Activated naive CD4-positive, alpha-beta T cell (primary cell): ENCODE data around the gene AOPEP.
"Not testable (repeated sequence)": the region's sequence is repeated elsewhere in the genome, so short reads cannot be mapped to it uniquely, and the experiment has no call there.

ENCODE experiments used
- DNase-seq, 4 experiments: peaks; one replicate each; lab custom pipeline; 2025; lab: John Stamatoyannopoulos, UW

Gene AOPEP

DNA sequence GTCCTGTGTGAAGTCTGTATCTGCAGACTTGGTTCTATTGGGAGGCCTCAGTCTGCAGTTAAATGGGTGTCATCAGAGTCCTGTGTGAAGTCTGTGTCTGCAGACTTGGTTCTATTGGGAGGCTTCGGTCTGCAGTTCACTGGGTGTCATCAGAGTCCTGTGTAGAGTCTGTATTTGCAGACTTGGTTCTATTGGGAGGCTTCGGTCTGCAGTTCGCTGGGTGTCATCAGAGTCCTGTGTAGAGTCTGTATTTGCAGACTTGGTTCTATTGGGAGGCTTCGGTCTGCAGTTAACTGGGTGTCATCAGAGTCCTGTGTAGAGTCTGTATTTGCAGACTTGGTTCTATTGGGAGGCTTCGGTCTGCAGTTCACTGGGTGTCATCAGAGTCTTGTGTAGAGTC lies 239.1 kb downstream of the AOPEP start:
- not testable (repeated sequence) for DNase-seq

DNA sequence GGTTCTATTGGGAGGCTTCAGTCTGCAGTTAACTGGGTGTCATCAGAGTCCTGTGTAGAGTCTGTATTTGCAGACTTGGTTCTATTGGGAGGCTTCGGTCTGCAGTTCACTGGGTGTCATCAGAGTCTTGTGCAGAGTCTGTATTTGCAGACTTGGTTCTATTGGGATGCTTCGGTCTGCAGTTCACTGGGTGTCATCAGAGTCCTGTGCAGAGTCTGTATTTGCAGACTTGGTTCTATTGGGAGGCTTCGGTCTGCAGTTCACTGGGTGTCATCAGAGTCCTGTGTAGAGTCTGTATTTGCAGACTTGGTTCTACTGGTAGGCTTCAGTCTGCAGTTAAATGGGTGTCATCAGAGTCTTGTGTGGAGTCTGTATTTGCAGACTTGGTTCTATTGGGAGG lies 239.5 kb downstream of the AOPEP start:
- not testable (repeated sequence) for DNase-seq

DNA sequence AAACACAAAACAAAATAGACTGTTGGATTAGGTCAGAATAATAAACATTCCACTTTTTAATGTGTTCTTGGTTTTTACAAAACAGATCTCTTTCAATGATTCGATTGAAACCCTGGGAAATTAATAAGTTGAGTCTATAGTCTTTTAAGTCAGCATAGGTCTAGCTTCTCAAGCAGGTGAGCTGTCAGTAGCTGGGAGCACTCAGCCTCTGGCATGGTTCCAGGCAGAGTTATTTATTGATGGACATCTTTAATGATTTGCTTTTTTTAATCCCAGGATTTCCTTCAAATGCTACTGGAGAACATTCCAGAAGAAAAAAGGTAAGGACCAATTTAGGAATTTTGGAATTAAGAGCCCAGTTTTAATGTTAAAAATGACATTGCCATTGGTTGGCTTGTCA lies 241.0 kb downstream of the AOPEP start:
- no peak for DNase-seq

DNA sequence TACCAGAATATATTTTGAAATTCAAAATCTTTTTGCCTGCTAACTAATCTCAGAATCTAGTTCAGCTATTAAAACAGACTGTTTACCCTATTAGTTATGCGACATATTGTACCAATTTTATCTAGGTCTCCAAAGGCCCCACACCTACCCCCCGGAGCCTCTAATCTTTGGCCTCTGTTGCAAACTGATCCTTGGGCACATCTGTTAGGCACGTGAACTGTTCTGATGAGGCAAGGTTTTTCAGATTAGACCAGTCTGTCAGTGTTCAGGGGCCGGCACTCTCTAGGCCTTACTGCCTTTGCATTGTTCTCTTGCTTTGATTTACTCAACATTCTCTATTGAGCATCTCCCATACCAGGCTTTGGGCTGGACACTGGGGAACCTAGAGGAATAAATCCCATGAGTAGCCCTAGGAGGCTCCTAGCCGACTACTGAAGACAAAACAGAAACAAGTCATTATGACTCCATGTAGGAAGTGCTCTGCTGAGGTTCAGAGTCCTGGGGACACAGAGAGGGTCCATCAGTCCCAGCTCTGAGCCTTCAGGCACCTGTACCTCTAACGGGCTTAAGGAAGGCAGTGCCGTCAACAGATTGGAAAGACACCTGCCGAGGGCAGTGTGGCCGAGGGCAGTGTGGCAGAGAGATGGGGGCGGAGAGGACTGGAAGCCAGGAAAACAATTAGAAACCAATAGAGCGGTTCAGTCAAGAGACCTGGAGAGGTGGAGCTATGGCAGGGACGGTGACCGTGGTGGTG lies 245.1 kb downstream of the AOPEP start:
- no peak for DNase-seq

DNA sequence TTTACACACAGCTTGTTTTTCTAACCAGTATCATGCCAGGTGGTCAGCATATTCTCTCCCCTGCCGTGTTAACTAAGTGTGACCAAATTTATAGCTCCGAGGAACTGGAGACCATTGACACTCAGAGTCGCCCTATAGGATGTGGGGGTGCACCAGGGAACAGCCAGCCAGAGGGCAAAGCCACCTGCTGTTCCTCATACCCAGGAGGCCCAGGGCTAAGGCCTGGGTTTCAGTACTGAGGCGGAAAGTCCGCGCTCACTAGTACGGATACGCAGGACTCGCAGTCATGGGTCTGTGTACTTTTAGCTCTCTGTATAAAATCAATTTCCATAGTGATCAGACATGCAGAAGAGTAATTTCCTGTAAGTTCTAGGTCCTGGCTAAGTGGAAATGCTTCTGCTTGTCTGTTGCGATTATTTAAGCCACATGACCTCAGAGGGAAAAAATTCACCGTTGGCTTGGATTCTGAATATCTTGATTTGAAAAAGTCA lies 247.0 kb downstream of the AOPEP start:
- no peak for DNase-seq

DNA sequence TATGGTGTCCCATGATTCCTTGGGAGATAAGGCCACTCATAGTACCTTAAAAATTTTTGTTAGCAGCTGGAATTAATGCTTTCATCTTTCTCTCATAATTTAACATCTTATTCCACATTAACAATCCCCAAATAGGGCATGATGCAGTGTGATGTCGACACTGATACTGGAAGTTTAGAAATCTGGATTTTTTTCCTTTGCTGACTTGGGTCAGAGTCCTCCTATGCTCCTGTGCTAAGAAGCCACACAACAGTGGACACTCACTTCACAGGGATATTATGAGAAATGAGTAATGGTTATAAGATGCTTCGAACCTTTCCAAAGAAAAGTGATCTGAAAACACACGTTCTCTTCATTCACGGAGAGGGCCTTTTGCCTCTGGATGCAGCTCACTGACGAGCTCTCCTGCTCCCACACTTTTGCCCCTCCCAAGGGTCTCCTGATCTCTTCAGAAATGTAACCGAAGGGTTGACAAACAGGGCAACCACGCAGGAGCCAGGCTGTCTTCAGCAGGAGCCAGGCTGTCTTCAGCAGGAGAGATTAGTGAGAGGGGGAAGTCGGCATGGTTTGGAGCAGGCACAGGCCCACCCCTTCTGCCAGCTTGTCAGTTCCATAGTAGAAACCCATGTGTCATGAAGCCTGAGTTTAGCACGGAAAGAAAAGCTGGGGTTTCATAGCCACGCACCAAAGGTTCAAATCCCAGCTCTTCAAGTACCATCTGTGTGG lies 247.8 kb downstream of the AOPEP start:
- no peak for DNase-seq

DNA sequence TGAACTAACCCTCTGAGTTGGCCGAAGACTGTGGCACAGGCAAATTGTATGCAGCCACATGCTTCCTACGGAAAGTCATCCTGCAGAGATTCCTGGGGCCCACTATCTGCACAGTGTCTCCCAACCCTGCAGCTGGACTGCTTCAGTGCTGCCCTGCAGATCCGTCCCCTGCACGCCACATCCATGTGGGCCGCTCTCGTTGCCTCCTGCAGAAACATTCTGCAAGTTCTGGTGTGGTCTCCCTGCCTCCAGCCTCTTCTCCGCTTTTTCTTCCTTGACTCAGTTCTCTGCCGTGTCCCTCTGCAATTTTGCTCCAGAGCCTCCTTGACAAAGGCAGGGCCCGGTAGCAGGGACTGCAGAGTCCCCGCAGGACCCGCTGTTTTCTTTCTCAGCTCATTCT lies 249.0 kb downstream of the AOPEP start:
- DNase-seq, result no peak

DNA sequence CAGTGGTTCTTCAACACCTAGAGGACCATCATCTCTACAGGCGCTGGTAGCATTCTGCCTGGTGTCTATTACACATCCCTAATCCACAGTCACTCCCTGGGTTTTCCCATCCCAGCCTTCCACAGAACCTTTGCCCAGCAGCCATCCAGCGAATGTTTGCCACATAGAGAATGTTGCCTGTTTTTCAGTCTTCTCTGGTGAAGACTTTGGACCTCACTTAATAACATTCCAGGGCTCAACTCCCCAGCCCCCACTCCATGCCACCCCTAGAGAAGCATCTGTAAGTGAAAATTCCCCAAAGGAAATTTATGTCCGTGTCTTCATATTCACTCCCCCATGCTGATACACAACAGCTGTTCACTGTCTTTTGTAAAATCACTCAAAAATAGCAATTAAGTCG lies 249.6 kb downstream of the AOPEP start:
- no peak for DNase-seq

DNA sequence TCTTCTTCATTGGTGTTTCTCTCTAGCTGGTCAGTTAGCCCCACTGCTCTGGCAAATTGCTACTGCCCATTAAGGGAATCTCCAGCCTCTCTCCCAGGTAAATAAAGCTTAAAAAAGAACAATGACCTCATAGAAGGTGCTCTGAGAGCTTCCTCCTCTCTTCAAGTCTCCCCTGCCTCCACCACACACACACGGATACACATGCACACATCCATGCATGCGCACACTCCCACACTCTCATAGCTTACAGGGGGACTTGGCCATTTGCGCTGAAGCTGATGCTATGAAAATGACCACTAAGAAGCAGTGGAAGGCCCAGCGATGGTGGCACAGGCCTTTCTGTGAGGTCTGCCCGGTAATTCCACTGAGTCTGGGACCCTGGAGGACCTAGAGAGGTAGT lies 250.9 kb downstream of the AOPEP start:
- DNase-seq, result no peak

DNA sequence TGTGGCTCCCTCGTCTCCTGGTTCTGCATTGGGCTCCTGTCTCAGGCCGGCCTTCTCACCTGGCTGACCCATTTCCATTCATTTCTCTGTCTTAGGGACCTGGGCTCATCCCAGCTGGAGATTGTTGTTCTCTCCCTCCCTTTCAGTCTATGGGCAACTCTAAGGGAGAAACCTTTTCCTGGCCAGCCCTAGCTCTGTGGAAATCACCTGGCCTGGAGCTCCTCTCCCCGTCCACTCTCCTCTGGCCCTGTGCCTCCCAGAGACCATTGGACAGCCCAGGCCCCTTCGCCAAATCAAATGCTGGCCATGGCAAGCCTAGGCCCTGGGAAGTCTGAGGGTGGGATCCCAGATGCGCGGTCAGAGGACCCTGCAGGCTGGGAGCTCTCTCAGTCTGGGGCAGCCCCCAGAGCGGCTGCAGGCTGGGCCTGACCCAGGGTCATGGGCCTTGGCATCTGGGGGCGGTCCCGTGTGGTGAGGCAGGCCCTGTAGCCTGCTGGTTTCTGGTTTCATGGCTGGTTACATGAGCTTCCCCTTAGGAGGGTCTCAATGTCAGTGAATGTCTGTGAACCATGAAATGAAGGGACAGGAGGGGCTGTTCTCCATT lies 253.5 kb downstream of the AOPEP start:
- no peak for DNase-seq

DNA sequence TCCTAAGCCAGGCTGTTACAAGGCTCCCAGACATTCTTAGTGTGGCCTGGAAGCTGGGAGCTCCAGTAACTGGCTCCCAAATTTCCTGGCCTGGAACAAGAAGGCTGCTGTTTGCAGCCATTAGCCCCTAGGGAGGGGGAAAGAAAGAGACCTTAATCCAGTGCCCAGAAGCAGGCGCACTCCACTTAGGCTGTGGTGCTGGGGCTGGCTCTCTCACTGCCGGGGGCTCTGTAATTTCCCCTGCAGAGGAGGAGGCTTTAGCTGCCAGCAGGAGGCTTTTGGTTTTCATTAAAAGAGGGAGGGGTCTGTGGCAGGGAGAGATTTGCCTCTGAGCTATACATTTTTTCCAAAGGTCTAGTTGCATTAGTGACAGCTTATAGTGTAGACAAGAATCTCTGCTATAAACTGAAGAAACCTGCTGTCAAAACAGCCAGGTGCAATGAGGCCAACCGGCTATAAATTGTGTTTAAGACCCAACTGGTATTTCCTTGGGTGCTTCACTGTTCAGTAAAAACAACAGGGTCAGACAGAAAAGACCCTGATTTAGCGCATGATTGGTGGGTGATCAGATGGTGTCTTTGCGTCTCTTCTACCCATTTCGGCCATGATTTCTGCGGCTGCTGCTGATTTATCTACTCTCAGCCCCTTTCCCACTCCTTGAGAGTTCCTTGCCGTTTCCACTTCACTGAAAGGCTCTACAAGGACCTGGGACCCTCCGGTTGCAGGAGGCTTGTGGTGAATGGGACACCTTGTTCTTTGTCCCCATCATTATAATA lies 254.6 kb downstream of the AOPEP start:
- no peak for DNase-seq

DNA sequence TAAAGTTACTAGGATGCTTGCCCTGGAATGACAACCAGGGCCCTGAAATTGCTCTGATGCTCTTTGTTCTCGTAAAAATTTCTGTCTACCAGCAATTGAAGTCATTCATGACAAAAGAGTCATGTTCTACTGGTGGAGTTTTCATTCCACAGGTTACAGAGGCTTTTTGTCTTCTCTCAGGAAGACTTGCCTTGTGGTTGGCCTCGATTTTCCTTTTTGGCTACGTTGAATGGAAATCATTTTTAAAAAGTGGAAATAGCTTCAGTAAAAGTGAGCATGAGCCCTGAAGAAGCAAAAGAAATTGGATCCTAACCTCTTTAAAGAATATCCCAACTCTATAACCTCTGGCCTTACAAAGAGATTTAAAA lies 255.2 kb downstream of the AOPEP start:
- DNase-seq, result no peak

DNA sequence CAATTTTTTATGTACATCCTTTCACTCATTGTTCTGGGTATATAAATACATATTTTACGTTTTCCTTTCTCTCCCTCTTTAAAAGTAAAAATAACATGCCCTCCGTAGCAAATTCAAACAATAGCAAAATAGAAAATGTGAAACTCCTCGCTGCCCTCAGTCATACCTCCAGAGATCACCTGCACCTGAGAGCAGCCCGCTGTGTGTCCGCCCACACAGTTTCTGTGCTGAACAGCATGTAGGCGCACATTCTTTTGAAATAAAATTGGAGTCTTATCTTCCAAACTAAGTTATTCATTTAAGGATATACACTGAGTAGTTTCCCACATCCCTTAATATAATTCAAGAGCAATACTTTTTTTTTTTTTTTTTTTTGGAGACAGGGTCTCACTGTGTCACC lies 255.7 kb downstream of the AOPEP start:
- no peak for DNase-seq

DNA sequence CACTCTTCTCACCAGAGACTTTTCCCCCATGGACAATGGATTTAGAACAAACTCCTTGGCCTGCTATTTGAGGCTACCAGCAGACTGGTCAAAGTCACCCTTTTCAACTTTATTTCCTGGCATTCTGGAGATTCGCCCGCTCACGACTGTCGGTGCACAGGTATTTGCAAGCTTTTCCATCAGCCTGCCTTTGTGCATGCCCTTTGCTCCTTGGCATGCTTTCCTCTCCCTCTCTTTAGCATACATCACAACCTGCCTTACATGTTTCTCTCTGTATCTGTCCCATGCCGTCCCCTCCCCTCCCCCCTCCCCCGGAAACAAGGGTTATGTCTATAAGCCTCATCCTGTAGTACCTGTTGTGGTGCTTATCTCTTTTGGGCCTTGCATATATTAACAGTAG lies 257.1 kb downstream of the AOPEP start:
- no peak for DNase-seq

DNA sequence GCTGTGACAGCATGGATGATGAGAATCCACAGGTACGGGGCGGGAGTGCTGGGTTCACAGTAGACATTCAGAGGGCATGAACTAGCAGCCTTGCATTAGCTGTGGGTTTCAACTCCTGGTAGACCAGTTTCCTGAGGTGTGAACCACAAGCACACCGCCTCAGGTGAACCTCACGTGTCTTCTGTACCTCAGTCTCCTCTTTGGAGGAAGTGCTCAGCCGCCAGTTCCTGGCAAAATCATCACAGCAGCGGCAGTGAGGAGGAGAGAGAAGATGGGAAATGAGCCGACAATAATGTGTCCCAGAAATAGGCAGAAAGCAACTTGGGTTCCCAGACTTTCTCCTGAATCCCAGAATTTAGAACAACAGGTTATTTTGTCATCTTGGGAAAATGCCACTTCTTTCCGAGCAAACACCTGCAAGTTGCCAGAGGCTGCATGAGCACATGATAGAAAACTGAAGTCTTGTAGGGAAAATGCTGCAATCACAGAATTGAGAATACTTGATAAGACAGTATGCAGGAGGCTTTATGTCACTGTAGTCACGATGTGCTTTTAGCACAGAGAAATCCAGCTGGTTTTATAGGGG lies 258.5 kb downstream of the AOPEP start:
- DNase-seq, result no peak

DNA sequence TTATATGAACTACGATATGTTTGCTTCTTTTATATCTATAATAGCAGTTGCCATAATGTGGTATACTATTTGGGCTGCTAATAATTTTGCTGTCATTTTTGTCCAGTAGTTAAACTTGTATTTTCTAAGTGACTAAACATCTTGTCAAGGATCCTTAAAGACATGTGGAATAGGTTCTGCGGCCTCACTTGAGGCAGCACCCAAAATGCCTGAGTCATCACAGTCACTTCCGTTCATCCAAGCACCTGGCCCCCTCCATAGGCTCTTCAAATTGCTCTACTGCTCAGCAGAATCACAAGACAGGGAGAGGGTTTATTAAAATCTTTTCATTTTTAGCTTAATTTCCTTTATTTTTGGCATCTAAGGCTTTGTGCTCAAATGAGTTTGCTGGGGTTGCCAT lies 259.1 kb downstream of the AOPEP start:
- no peak for DNase-seq

DNA sequence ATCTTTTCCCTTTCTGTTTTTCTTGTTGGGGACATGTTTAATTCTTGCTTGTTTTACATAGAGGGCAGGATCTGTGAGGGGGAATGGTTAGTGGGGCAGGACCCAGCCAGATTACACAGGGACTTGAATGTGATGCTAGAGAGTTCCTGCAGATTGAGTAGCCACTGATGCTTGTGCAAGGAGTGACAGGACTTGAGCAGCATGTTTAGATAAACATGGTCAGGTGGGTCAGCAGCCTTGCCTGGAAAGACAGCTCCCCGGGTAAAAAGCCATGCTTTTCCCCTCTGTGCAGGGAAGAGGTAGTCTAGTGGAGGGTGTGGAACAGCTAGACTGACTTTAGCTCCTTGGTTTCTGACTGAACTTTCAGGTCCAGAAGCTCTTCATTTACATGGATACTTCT lies 261.2 kb downstream of the AOPEP start:
- DNase-seq, result no peak

DNA sequence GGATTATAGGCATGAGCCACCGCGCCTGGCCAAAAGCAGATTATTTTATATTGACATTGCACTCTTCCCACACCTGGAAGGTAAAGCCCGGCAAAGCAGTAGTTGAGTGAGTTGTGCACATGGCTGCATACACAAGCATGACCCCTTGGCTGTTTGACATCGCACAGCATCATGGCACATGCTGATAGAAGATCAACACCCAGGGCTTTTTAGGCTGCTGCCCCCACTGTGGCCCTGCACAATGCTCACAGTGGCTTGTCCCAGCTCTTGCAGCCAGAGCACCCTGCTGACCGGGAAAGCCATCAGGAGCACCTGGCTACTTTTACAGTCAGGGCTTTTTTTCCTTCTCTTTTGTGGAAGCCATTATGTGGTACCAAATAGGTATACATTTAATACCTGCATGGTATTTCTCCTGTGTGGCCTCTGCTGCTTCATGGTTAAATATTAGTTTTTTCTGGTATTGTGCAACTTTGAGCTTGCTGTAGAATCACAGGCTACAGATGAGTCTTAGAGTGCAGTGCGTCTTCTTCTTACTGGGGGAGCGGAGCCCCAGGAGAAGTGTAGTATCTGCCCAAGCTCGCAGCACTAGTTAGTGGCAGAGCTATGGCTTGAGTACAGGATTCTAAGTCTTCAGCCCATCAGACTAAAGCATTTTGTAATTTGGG lies 264.5 kb downstream of the AOPEP start:
- no peak for DNase-seq

DNA sequence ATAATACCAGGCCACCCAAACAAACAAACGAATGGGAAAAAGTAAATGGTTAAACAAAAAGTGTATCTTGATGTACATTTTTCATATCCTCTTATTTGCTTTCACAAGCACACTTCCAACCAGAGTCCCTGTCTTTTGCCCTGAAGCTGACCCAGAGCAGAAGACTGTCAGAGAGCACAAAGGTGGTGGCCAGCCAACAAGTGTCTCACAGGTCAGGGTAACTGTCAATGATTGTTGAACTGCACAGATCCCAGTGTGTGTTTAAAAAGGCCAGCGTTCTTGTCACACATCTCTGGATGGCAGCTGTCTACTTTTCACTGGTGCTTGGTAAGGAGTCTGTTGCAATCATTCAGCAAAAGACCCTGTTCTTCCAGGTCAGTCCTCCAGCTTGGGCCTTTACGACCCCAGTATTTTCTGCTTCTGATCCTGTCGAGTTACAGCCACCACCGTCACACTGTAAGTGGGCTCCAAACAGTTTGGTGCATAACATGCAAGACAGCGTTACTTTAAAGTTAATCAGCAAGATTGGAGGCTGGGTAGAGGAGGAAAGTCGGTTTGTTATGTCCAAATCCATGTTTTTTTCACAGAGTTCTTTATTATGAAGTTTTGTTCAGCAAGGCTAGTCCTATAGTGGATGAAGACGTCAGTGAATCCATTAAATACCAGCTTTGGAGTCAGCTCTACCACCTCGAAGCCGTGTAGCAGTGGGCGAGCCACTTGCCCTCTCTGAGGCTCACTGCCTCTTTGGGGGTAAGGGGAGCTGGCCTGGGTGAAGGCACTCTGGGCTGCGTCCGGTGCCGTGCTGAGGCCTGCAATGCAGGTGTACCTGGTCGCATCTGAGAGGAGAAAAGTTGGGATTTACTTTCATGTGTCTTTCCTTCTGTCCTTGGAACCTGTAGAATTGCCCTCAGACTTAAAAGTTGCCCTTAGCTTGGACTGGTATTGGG lies 265.7 kb downstream of the AOPEP start:
- DNase-seq, result no peak

DNA sequence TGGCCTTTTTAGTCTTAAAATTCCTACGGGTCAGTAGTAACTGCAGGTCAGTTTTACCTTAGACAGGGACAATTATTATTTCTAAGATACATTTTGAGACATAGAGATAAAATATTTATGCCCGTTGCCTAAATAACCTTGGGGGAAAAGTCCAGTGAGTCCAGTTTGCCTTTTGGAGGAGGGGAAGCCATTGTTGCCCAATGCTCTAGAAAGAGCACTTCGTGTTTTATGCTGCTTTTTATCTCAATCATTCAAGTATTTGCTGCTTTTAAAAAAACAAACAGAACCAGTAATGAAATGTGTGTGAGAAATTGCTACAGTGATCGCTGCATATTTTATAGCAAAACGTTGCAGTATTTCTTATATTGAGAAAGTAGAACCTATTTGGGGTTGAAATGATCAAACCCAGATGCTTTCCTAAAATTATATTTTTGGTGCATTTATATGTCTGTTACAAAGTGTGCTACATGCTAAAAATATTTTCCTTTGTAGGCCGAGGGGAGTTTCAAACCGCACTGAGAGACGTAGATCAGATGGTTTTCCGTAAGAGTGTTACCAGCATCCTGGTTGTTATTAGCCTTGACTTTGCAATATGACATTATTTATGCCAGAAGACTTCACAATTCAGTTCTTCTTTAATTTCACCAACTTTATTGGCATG lies 266.8 kb downstream of the AOPEP start:
- no peak for DNase-seq
